Endothelial cell of umbilical vein (primary cell): ENCODE measurements around the gene PHOSPHO1. TPM values are rescaled to one million over a fixed set of nuclear protein-coding genes. Genes with fewer than 3 reads are reported as not detected.

Experiments used
- BruUV-seq: library from RNA; stranded (reverse); fragments of 400-500 nt; replicated peaks from 2 replicates; lab custom pipeline; 2021; lab: Mats Ljungman, UMichigan
- CTCF ChIA-PET: fragments of 300-600, 350-600 bp; sonication (Branson Sonifier 250); formaldehyde crosslinking; loops from one replicate; lab custom pipeline; 2021; ENCODE audit warnings: antibody characterized with exemption, inconsistent platforms; lab: Charles Lee
- POLR2A ChIA-PET: fragments of 300-600, 350-600 bp; sonication (Branson Sonifier 250); formaldehyde crosslinking; loops from one replicate; lab custom pipeline; 2021; ENCODE audit warnings: antibody characterized with exemption, inconsistent platforms; lab: Charles Lee
- DNase-seq: peaks from one replicate; pipeline ENCODE4 v3.0.0-alpha.2; 2011; ENCODE audit warnings: low read depth, low spot score
- FAIRE-seq: peaks from 2 replicates; lab custom pipeline; 2011; peaks lifted over from hg19 to GRCh38; lab: Jason Lieb, UNC
- H2AFZ ChIP-seq: 2 replicates; pipeline ENCODE4 v1.6.0; 2012; ENCODE audit warnings: low read depth, low read length, control low read depth, inconsistent platforms
- H3K27ac ChIP-seq: 2 replicates; pipeline ENCODE4 v1.5.1; 2011; ENCODE audit warnings: low read depth, mild to moderate bottlenecking, control low read depth, low read length, moderate library complexity; ENCODE audit not compliant: insufficient read depth
- H3K27me3 ChIP-seq, 2 experiments: 2 replicates each; pipeline versions ENCODE4 v1.6.0 to v1.6.1; 2011; ENCODE audit warnings: low read length in 2 of 2, mixed read lengths in 1 of 2; ENCODE audit not compliant: control insufficient read depth in 2 of 2, insufficient read depth in 2 of 2
- H3K36me3 ChIP-seq, 2 experiments: 2 replicates in 1 of 2; 3 replicates in 1 of 2; pipeline ENCODE4 v1.5.1; 2011; ENCODE audit warnings: low read length in 2 of 2, mild to moderate bottlenecking in 1 of 2, moderate library complexity in 1 of 2; ENCODE audit not compliant: control insufficient read depth in 2 of 2, insufficient read depth in 2 of 2; ENCODE audit errors: extremely low read depth in 1 of 2
- H3K4me1 ChIP-seq: 3 replicates; pipeline ENCODE4 v1.5.1; 2011; ENCODE audit warnings: mild to moderate bottlenecking, low read length; ENCODE audit not compliant: control insufficient read depth, insufficient read depth; ENCODE audit errors: extremely low read depth
- H3K4me2 ChIP-seq: 2 replicates; pipeline ENCODE4 v1.6.1; 2011; ENCODE audit warnings: low read length, control low read depth, mixed read lengths; ENCODE audit not compliant: insufficient read depth
- H3K4me3 ChIP-seq, 3 experiments: fragments of 200-600 bp in 1 of 3; sonication (generic), shearing (Covaris generic) in 1 of 3; replicated peaks in 1 of 3; 2 replicates each; pipeline ENCODE4 v1.5.1; 2011 to 2016; ENCODE audit warnings: control low read depth in 3 of 3, low read length in 3 of 3, mild to moderate bottlenecking in 2 of 3, inconsistent platforms in 1 of 3, low read depth in 1 of 3, moderate library complexity in 1 of 3; ENCODE audit not compliant: insufficient read depth in 1 of 3
- H3K79me2 ChIP-seq: 2 replicates; pipeline ENCODE4 v1.6.0; 2012; ENCODE audit warnings: low read length, inconsistent platforms; ENCODE audit not compliant: control insufficient read depth, insufficient read depth
- H3K9ac ChIP-seq: replicated peaks from 2 replicates; pipeline ENCODE3; 2011; ENCODE audit warnings: low read length, control low read depth; ENCODE audit not compliant: insufficient read depth; ENCODE audit errors: extremely low read depth
- H3K9me1 ChIP-seq: replicated peaks from 3 replicates; pipeline ENCODE4 v1.6.0; 2011; ENCODE audit warnings: mild to moderate bottlenecking, low read length; ENCODE audit not compliant: control insufficient read depth, insufficient read depth; ENCODE audit errors: extremely low read depth
- H3K9me3 ChIP-seq: replicated peaks from 2 replicates; pipeline ENCODE4 v1.5.1; 2012; ENCODE audit warnings: low read length, inconsistent platforms; ENCODE audit not compliant: control insufficient read depth, insufficient read depth
- H4K20me1 ChIP-seq: replicated peaks from 2 replicates; pipeline ENCODE3; 2011; ENCODE audit warnings: mild to moderate bottlenecking, low read length; ENCODE audit not compliant: control insufficient read depth, insufficient read depth; ENCODE audit errors: extremely low read depth
- CTCF ChIP-seq, 2 donors: IDR thresholded peaks; 1 replicate in 1 of 2; 2 replicates in 1 of 2; pipeline ENCODE4 v1.5.1; 2011; ENCODE audit warnings: low read length in 2 of 2, mild to moderate bottlenecking in 2 of 2, moderate library complexity in 2 of 2, control low read depth in 1 of 2, inconsistent platforms in 1 of 2, low read depth in 1 of 2; ENCODE audit not compliant: insufficient read depth in 1 of 2; ENCODE audit errors: extremely low read depth in 1 of 2
- EZH2 ChIP-seq: IDR thresholded peaks from 2 replicates; pipeline ENCODE4 v1.6.1; 2012; ENCODE audit warnings: borderline replicate concordance, low read depth, mild to moderate bottlenecking, moderate library complexity, low read length, inconsistent platforms; ENCODE audit not compliant: severe bottlenecking
- FOS ChIP-seq: IDR thresholded peaks from 2 replicates; pipeline ENCODE4 v1.6.1; 2011; ENCODE audit warnings: mild to moderate bottlenecking, low read length, moderate library complexity, borderline replicate concordance; ENCODE audit not compliant: insufficient read depth
- GATA2 ChIP-seq: IDR thresholded peaks from 2 replicates; pipeline ENCODE4 v1.7.0; 2011; ENCODE audit warnings: low read depth, mild to moderate bottlenecking, moderate library complexity, mixed read lengths, low read length; ENCODE audit not compliant: insufficient read length, insufficient read depth
- JUN ChIP-seq: IDR thresholded peaks from 2 replicates; pipeline ENCODE4 v1.6.1; 2011; ENCODE audit warnings: borderline replicate concordance, low read depth; ENCODE audit not compliant: insufficient read length, insufficient read depth
- MAX ChIP-seq: IDR thresholded peaks from 2 replicates; pipeline ENCODE4 v1.6.1; 2011; ENCODE audit not compliant: insufficient read depth, insufficient read length
- MYC ChIP-seq: IDR thresholded peaks from one replicate; pipeline ENCODE4 v1.6.1; 2011; ENCODE audit warnings: mild to moderate bottlenecking, low read depth, low read length
- POLR2A ChIP-seq: IDR thresholded peaks from 2 replicates; pipeline ENCODE4 v1.6.1; 2012; ENCODE audit warnings: low read depth, mild to moderate bottlenecking, control low read depth, low read length
- POLR2AphosphoS5 ChIP-seq: IDR thresholded peaks from 2 replicates; pipeline ENCODE4 v1.6.1; 2012; ENCODE audit warnings: low read depth, mild to moderate bottlenecking, control low read depth, low read length, moderate library complexity; ENCODE audit not compliant: insufficient read depth
- dilution Hi-C: fragments of 300-500 bp; cut with MboI; formaldehyde crosslinking; loops from one replicate; pipeline ENCODE4 v1.15.0; 2019; ENCODE audit warnings: low sequenced_read_pairs; ENCODE audit not compliant: extremely low pct_ligation_motif_present
- intact Hi-C: fragments of 100-400 bp; cut with micrococcal nuclease; formaldehyde crosslinking; loops from one replicate; pipeline ENCODE4 v1.10.0; 2022
- polyA plus RNA-seq, 4 experiments: library from polyadenylated mRNA; depleted of rRNA in 3 of 4; stranded (reverse) in 3 of 4; unstranded in 1 of 4; fragments of >200 nt; gene quantifications; 2 replicates each; pipeline versions ENCODE4 v1.2.1 to v1.2.3, GENCODE V29; 2011 to 2012; ENCODE audit warnings: missing spikeins in 1 of 4
- total RNA-seq: library from RNA; stranded (reverse); gene quantifications from 2 replicates; pipeline ENCODE4 v1.2.3, GENCODE V29; 2021

The PHOSPHO1 gene
- total and polyA plus RNA-seq, 2 donors (not counting 3 experiments of a cell fraction or from before 2014, with no cell fraction given): 0.23 TPM; not detected in 1

DNA sequence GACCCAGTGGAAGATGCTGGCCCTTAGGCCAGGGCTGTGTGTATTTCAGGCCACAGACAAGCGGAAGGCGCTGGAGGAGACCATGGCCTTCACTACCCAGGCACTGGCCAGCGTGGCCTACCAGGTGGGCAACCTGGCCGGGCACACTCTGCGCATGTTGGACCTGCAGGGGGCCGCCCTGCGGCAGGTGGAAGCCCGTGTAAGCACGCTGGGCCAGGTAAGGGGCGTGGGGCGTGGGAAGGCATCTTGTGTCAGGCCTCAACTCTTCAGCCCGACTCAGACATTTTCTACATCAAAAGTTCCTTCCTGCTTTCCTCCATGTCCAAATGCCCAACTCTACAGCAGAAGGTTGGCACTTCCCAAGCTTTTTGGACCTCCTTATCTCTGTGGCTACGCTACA, 14.1 kb downstream of the PHOSPHO1 start:
- peaks cover 38% of the 10 kb centered on the region for H3K79me2 ChIP-seq
- TF ChIP-seq EZH2: no peak
- TF ChIP-seq POLR2AphosphoS5: no peak
- no peak for TF ChIP-seq FOS
- no peak for TF ChIP-seq JUN
- no peak for TF ChIP-seq GATA2
- no peak overlapping the region for H3K27ac ChIP-seq
- BruUV-seq: no TSS peak
- H3K36me3 ChIP-seq: peaks cover 2 to 18% of the 10 kb centered on the region in 2 experiments
- H3K9ac ChIP-seq: no peak overlapping the region
- H3K4me3 ChIP-seq: no peak overlapping the region
- no peaks in the 10 kb centered on the region for H3K9me3 ChIP-seq
- intact Hi-C loops: no loop called here
- ChIA-PET POLR2A (no interaction called here), CTCF (interaction anchor here (0.7 to 3.5 kb wide), 4 partner anchors 11 to 25 kb away, joined by 3 to 24 read pairs (median 5); partner anchors contain the start of gene PHOSPHO1)
- H4K20me1 ChIP-seq: no peaks in the 10 kb centered on the region
- FAIRE-seq (no peak), DNase-seq (no peak)
- dilution Hi-C loops: no loop called here
- no peak overlapping the region for H2AFZ ChIP-seq
- H3K4me1 ChIP-seq: peaks cover 41% of the 10 kb centered on the region
- no peaks in the 10 kb centered on the region for H3K27me3 ChIP-seq
- H3K4me2 ChIP-seq: no peak overlapping the region
- no peaks in the 10 kb centered on the region for H3K9me1 ChIP-seq

DNA sequence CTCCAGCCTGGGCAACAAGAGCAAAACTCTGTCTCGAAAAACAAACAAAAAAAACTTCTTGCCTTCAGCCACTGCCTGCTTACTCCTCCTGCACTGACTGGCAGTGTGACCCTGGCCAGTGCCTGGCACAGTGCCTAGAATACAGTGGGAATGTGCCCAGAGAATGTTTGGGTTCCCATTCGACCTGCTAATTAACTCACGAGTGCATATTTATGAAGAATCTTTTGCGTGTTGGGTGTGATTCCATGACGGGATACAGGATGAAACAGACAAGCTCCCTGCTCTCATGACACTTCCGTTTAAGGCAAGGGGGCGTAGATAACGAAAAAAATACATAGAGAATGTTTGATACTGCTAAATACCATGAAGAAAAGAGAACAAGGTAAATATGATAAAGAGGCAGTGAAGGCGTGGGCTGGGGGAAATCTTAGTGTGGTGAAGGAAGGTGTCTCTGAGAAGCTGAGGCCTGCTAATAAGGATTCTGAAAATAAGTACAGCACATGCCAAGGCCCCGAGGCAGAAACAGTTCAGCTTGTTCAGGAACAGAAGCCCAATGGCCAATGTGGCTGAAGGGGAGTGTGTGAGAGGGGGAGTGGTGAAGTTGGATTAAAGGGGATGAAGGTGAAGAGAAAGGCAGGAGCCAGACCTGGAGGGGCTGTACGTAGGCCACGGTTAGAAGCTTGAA, 15.8 kb downstream of the PHOSPHO1 start:
- peak overlapping the region; percentile 27 for H3K4me2 ChIP-seq
- H3K27me3 ChIP-seq: no peaks in the 10 kb centered on the region
- BruUV-seq: no TSS peak
- no peaks in the 10 kb centered on the region for H3K9me3 ChIP-seq
- H3K27ac ChIP-seq: no peak overlapping the region
- no peak overlapping the region for H3K4me3 ChIP-seq
- intact Hi-C loops: no loop called here
- peaks cover 2 to 16% of the 10 kb centered on the region in 2 experiments for H3K36me3 ChIP-seq
- no peaks in the 10 kb centered on the region for H3K9me1 ChIP-seq
- no peak overlapping the region for H2AFZ ChIP-seq
- POLR2A ChIA-PET: interaction anchor here (0.6 to 0.7 kb wide), 2 partner anchors 28 to 37 kb away, joined by 3 to 4 read pairs; no protein-coding TSS in a partner anchor
- peaks cover 49% of the 10 kb centered on the region for H3K4me1 ChIP-seq
- TF ChIP-seq FOS (no peak), EZH2 (no peak), GATA2 (no peak), CTCF (IDR thresholded peaks at IDR 0.05; ENCODE audit: extremely low read depth in 1 of 2, insufficient read depth in 1 of 2, low read depth in 1 of 2, low read length in 2 of 2) (no peak), MAX (no peak), JUN (no peak), POLR2A (no peak), POLR2AphosphoS5 (no peak), MYC (no peak)
- no peak overlapping the region for H3K9ac ChIP-seq
- dilution Hi-C loops: no loop called here
- H3K79me2 ChIP-seq: peaks cover 49% of the 10 kb centered on the region
- CTCF ChIA-PET: interaction anchor here (1.6 to 3.7 kb wide), 6 partner anchors 10 to 76 kb away, joined by 3 to 24 read pairs (median 9); no protein-coding TSS in a partner anchor
- FAIRE-seq (peak; percentile 73), DNase-seq (peak; percentile 84)
- H4K20me1 ChIP-seq: no peaks in the 10 kb centered on the region
